BJ (cell line): ENCODE data around the gene RGS3. TPM values are rescaled to one million over a fixed set of nuclear protein-coding genes. Genes with fewer than 3 reads are reported as not detected.

ENCODE experiments used
- CTCF ChIA-PET: fragments of 350-600 bp; formaldehyde crosslinking; extraction: SDS; loops from one replicate; lab custom pipeline; 2021; ENCODE audit warnings: antibody characterized with exemption, inconsistent platforms; lab: Yijun Ruan, JAX
- POLR2A ChIA-PET: fragments of 300-600 bp; sonication (Branson Sonifier 250); formaldehyde crosslinking; extraction: SDS; loops from one replicate; lab custom pipeline; 2021; ENCODE audit warnings: antibody characterized with exemption; lab: Charles Lee
- DNase-seq: peaks from one replicate; pipeline ENCODE4 v3.0.0-alpha.2; 2011; ENCODE audit warnings: low read depth
- H3K27me3 ChIP-seq: 2 replicates; pipeline ENCODE4 v1.6.0; 2011; ENCODE audit warnings: low read length; ENCODE audit not compliant: control insufficient read depth, insufficient read depth
- H3K36me3 ChIP-seq: 2 replicates; pipeline ENCODE4 v1.5.1; 2011; ENCODE audit warnings: low read length; ENCODE audit not compliant: control insufficient read depth, insufficient read depth
- H3K4me3 ChIP-seq: 2 replicates; pipeline ENCODE4 v1.5.1; 2011; ENCODE audit warnings: low read depth, mild to moderate bottlenecking, control low read depth, low read length
- polyA plus RNA-seq: library from polyadenylated mRNA; depleted of rRNA; stranded (reverse); fragments of >200 nt; gene quantifications from 2 replicates; pipeline ENCODE4 v1.2.3, GENCODE V29; 2011
- TF ChIP-seq, protein P1 (sequence below): IDR thresholded peaks from 2 replicates; pipeline ENCODE4 v1.5.1; 2011; ENCODE audit warnings: low read depth, mild to moderate bottlenecking, control low read depth, inconsistent platforms, low read length, moderate library complexity; ENCODE audit not compliant: insufficient read depth

RGS3 gene
- polyA plus RNA-seq, 1 experiment, result 66.4 TPM

DNA sequence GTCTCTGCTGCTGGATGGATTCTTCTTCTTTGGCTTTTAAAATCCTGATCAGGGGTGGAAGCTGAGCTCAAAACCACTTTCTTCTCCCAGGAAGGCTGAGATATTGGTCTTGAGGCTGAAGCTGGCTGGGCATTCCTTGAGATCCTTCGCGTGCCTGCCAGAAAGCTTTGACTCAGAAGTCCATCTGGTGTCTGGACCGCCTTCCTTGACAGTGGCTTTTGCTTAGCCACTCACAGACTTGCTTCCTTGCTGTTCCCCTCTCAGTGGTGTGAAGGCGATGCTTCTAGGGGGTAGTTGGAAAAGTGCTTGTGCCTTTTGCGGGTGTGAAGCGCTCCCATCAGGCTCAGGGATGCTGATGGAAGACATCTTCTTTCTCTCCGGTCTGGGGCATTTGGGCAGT, 45.9 kb downstream of the RGS3 start:
- ChIA-PET POLR2A (no interaction called here), CTCF (interaction anchor here (1.3 kb wide), 1 partner anchor 26 kb away, joined by 4 read pairs; no protein-coding TSS in a partner anchor)
- Histone ChIP-seq H3K36me3 (no peaks in the 10 kb centered on the region), H3K27me3 (no peaks in the 10 kb centered on the region), H3K4me3 (no peak overlapping the region)
- TF ChIP-seq, protein P1, sequence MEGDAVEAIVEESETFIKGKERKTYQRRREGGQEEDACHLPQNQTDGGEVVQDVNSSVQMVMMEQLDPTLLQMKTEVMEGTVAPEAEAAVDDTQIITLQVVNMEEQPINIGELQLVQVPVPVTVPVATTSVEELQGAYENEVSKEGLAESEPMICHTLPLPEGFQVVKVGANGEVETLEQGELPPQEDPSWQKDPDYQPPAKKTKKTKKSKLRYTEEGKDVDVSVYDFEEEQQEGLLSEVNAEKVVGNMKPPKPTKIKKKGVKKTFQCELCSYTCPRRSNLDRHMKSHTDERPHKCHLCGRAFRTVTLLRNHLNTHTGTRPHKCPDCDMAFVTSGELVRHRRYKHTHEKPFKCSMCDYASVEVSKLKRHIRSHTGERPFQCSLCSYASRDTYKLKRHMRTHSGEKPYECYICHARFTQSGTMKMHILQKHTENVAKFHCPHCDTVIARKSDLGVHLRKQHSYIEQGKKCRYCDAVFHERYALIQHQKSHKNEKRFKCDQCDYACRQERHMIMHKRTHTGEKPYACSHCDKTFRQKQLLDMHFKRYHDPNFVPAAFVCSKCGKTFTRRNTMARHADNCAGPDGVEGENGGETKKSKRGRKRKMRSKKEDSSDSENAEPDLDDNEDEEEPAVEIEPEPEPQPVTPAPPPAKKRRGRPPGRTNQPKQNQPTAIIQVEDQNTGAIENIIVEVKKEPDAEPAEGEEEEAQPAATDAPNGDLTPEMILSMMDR, result no peak
- peak; percentile 41 for DNase-seq

DNA sequence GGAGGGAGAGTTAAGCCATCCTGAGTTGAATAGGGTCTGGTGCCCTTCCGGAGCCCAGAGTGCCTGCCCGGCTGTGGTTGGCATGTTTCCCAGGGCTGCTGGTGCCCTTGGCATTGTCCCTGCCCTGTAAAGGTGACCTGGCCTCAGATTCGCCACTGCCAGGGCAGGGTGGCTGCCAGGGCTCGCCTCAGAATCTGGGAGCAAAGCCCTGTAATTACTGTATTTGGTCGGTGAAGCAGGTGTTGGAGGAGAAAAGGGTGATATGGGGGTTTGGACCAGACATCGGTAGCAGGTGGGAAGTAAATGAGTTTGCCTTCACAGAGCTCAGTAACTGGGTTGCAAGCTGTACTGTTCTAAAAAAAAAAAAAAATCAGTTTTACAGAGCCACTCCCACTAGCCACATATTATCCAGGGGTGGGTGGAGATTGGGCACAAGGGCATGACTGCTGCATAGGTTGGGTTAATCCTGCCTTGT, 47.6 kb downstream of the RGS3 start:
- POLR2A ChIA-PET, result no interaction called here
- Histone ChIP-seq H3K36me3 (no peaks in the 10 kb centered on the region), H3K4me3 (no peak overlapping the region), H3K27me3 (no peaks in the 10 kb centered on the region)
- DNase-seq, result no peak
- TF ChIP-seq, protein P1, result no peak
- CTCF ChIA-PET, result no interaction called here

DNA sequence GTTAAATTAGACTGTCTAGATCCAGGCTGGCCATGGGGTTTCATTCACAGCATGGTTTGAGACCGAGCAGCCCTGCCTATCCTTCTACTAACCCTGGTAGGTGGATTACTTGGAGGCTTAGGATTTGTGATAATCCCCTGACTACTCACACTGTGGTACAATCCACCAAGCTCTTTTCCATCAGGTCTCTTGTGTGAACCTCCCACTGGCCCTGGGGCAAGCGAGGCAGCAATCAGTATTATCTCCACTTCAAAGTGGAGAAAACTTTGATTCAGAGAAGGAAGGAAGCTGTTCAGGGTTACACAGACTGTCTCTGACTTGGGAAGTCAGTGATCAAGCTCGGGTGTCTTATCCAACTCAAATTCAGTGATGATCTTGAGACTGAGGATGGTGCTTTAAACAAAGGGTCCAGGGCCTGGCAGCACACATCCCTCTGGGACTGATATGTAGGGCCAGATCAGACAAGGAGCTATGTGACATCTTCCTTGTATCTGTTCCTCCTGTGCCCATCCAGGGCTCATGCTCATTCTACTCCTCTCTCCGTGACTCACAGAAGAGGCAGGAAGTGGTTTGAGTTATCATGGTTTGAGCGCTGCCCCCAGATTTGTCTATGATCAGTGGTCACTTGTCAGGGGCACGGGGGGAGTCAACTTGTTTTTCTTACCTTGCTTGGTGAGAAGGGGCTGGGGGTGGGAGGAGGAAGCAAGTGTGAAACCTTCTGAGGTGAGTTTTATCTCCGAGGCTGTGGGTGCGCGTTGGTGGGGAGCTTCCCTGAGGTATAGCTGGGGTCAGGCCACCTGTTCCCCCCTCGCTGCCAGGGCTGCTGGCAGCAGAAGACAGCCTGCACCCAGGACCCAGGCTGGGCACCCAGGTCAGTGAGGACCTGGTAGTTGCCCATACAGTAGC, 48.6 kb downstream of the RGS3 start:
- DNase-seq, result no peak
- ChIA-PET CTCF (interaction anchor here (0.8 to 1.6 kb wide), 2 partner anchors 14 to 163 kb away, joined by 3 to 4 read pairs; no protein-coding TSS in a partner anchor), POLR2A (no interaction called here)
- H3K27me3 ChIP-seq, result no peaks in the 10 kb centered on the region
- no peak overlapping the region for H3K4me3 ChIP-seq
- no peaks in the 10 kb centered on the region for H3K36me3 ChIP-seq
- TF ChIP-seq, protein P1, result no peak

DNA sequence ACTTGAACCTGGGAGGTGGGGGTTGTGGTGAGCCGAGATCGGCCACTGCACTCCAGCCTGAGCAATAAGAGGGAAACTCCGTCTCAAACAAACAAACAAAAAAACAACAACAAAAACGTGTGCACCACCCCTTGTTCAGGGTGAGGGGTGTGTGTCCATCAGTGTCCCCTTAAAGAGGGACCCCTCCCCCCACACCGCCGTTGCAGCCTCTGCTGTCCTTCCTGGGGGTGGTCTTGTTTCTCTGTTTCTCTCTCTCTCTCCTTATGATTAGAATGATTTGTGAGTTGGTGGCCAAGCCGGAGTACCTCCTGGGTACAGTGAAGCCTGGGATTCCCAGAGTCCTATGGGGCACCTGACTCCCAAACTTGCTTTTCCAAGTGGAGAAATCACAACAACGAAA, 49.6 kb downstream of the RGS3 start:
- ChIA-PET CTCF (no interaction called here), POLR2A (no interaction called here)
- no peak for DNase-seq
- TF ChIP-seq, protein P1, result no peak
- Histone ChIP-seq H3K27me3 (no peaks in the 10 kb centered on the region), H3K36me3 (no peaks in the 10 kb centered on the region), H3K4me3 (no peak overlapping the region)

DNA sequence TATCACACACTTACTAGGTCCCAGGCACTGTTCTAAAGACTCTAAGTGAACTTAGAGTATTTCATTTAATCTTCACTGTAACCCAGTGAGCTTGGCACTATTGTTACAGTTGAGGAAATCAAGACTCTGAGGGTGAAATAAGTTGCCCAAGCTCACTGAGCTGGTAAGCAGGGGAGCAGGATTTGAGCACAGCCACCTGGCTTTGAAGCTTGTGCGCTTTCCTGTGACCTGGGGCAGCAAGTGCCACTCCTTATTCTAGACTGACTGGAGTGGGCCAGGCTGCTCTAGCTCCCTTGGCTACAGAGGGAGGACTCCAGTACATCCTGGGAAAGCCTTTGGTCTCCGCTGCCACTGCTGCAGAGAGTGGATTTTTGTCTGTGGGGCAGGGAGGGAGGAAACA, 50.0 kb downstream of the RGS3 start:
- CTCF ChIA-PET, result no interaction called here
- Histone ChIP-seq H3K36me3 (no peaks in the 10 kb centered on the region), H3K27me3 (no peaks in the 10 kb centered on the region), H3K4me3 (no peak overlapping the region)
- DNase-seq, result no peak
- POLR2A ChIA-PET, result no interaction called here
- TF ChIP-seq, protein P1, result no peak
